Thoracic aorta (tissue), 2 donors: ENCODE measurements around the gene ANKRD42. TPM values are rescaled to one million over a fixed set of nuclear protein-coding genes. Genes with fewer than 3 reads are reported as not detected.

Experiments
- ATAC-seq: fragments of 150-250 bp; one replicate; pipeline ENCODE4 v1.8.0; 2017; ENCODE audit warnings: low read depth; ENCODE audit not compliant: insufficient number of reproducible peaks, low FRiP score
- DNase-seq: peaks from one replicate; pipeline ENCODE4 v3.0.0-alpha.2; 2020; ENCODE audit warnings: low spot score
- H3K27ac ChIP-seq, 2 donors: fragments of 200-600 bp; sonication (generic); 1 replicate in 1 of 2; 2 replicates in 1 of 2; pipeline ENCODE4 v1.5.1; 2016; ENCODE audit warnings: mild to moderate bottlenecking in 2 of 2, moderate library complexity in 2 of 2
- H3K27me3 ChIP-seq: fragments of 200-600 bp; sonication (generic); replicated peaks from 2 replicates; pipeline ENCODE4 v1.6.0; 2016; ENCODE audit warnings: mild to moderate bottlenecking; ENCODE audit not compliant: insufficient read depth
- H3K36me3 ChIP-seq: fragments of 200-600 bp; sonication (generic); one replicate; pipeline ENCODE4 v1.5.1; 2016
- H3K4me1 ChIP-seq, 2 donors: fragments of 200-600 bp; sonication (generic); 1 replicate in 1 of 2; 2 replicates in 1 of 2; pipeline versions ENCODE4 v1.5.1 to v1.6.0; 2016; ENCODE audit warnings: low read depth in 2 of 2, mild to moderate bottlenecking in 1 of 2; ENCODE audit not compliant: control insufficient read depth in 1 of 2
- H3K4me3 ChIP-seq: fragments of 200-600 bp; sonication (generic); 2 replicates; pipeline ENCODE4 v1.5.1; 2016; ENCODE audit warnings: mild to moderate bottlenecking
- H3K9me3 ChIP-seq: fragments of 200-600 bp; sonication (generic); 2 replicates; pipeline ENCODE4 v1.5.1; 2016
- CTCF ChIP-seq: fragments of 200-600 bp; sonication (generic); IDR thresholded peaks from one replicate; pipeline ENCODE4 v1.5.1; 2019; ENCODE audit warnings: antibody characterized with exemption
- total RNA-seq, 2 donors: library from RNA; depleted of rRNA; stranded (reverse); fragments of >200 nt; gene quantifications; one replicate each; pipeline versions ENCODE4 v1.1.0 to v1.2.3, GENCODE V29; 2016

ANKRD42 gene
- total RNA-seq, 2 donors from 2014 or later = 11.6 to 25.6 TPM

GRCh38 chr11:83153764-83154163 lies 39.7 kb upstream of the ANKRD42 start:
- H3K27ac ChIP-seq = no peak overlapping the region

GRCh38 chr11:83156144-83156995 lies 37.1 kb upstream of the ANKRD42 start:
- no peak for TF ChIP-seq CTCF
- DNase-seq = peak; percentile 97
- Histone ChIP-seq H3K27me3 (no peaks in the 10 kb centered on the region), H3K4me1 (peaks cover 16 to 17% of the 10 kb centered on the region in 2 donors), H3K4me3 (peak overlapping the region; percentile 78), H3K36me3 (no peaks in the 10 kb centered on the region), H3K27ac (peak overlapping the region; percentile 85 to 86), H3K9me3 (no peaks in the 10 kb centered on the region)
- peak; percentile 99 for ATAC-seq

More at GRCh38 chr11:83153764-83154163, 39.7 kb upstream of the ANKRD42 start:
- no peaks in the 10 kb centered on the region for H3K36me3 ChIP-seq
- no peak overlapping the region for H3K4me3 ChIP-seq
- no peaks in the 10 kb centered on the region for H3K4me1 ChIP-seq
- ATAC-seq (no peak), DNase-seq (no peak)
- no peaks in the 10 kb centered on the region for H3K9me3 ChIP-seq
- TF ChIP-seq CTCF = no peak
- no peaks in the 10 kb centered on the region for H3K27me3 ChIP-seq

- Histone ChIP-seq H3K4me1 (peaks cover 17 to 25% of the 10 kb centered on the region in 2 donors), H3K9me3 (no peaks in the 10 kb centered on the region), H3K27ac (peak within 1 kb of the TSS; percentile 96 to 100), H3K36me3 (no peaks in the 10 kb centered on the region), H3K27me3 (no peaks in the 10 kb centered on the region), H3K4me3 (peak within 1 kb of the TSS; percentile 81)
- no peak for TF ChIP-seq CTCF
- ATAC-seq (no peak), DNase-seq (no peak)
These were observed 36.4 kb upstream of the ANKRD42 start, which contains the start of gene PCF11 for GRCh38 chr11:83156996-83157593. Gene PCF11, plus strand, starts transcription at chr11:83157131. Its CDS starts 309 bp downstream, at chr11:83157440.

GRCh38 chr11:83157594-83158356 lies 35.7 kb upstream of the ANKRD42 start:
- Histone ChIP-seq H3K36me3 (no peaks in the 10 kb centered on the region), H3K4me1 (peaks cover 20 to 31% of the 10 kb centered on the region in 2 donors), H3K4me3 (peak overlapping the region; percentile 81), H3K27ac (peak overlapping the region; percentile 96 to 100), H3K9me3 (no peaks in the 10 kb centered on the region), H3K27me3 (no peaks in the 10 kb centered on the region)
- ATAC-seq (no peak), DNase-seq (peak; percentile 6)
- no peak for TF ChIP-seq CTCF
